T-helper 1 cell treated with Interleukin-12 subunit alpha and Interleukin-12 subunit beta and Interleukin-4 antibody, amounts not matched to agents 30 μg/mL and 1 μg/mL, for 36 hours (primary cell): Measurements from ENCODE around the gene MED27.
A peak's percentile ranks its signal among the peaks of the same experiment; 100 is the strongest.

Source experiments
- H3K27ac Mint-ChIP-seq: one replicate; pipeline ENCODE4 v1.8.0; 2021; ENCODE audit warnings: mild to moderate bottlenecking, mixed read lengths
- H3K27me3 Mint-ChIP-seq: one replicate; pipeline ENCODE4 v1.8.0; 2021; ENCODE audit warnings: low read depth, mixed read lengths
- H3K36me3 Mint-ChIP-seq: one replicate; pipeline ENCODE4 v1.8.0; 2021; ENCODE audit warnings: low read depth, mixed read lengths
- H3K4me1 Mint-ChIP-seq: one replicate; pipeline ENCODE4 v1.8.0; 2021; ENCODE audit warnings: low read depth, mixed read lengths
- H3K4me3 Mint-ChIP-seq: one replicate; pipeline ENCODE4 v1.8.0; 2021; ENCODE audit warnings: mild to moderate bottlenecking, moderate library complexity, mixed read lengths
- H3K9me3 Mint-ChIP-seq: one replicate; pipeline ENCODE4 v1.8.0; 2021; ENCODE audit warnings: mixed read lengths

MED27 gene

DNA sequence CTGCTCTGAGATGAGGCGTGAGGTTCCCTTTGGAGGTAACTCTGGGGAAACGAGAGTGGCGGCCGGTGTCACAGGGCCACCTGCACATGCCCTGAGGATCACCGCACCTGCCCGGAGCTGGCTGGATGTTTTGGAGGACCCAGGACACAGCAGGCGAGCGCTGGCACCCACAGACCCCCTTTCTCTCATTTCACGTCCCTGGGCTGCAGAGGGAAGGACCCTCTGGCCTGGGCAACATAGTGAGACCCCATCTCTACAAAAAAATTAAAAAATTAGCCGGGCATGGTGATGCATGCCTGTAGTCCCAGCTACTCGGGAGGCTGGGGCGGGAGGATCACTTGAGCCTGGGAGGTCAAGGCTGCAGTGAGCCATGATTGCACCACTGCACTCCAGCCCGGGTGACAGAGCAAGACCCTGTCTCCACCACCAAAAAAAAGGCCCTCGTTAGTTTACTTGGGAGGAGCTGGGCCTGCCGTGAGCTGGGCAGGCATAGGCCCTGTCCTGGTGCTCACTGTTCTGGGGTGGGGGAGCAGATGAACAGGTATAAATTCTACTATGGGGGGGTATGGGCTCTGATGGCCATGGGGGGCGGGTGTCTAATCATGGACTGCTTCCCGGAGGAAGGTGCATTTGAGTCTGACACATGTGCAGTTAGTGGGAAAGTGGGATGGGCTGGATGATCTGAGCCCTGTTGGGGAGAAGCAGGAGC, 242.9 kb downstream of the MED27 start:
- peaks cover 16% of the 10 kb centered on the region for H3K9me3 Mint-ChIP-seq
- H3K27ac Mint-ChIP-seq: peak overlapping the region; percentile 55
- H3K36me3 Mint-ChIP-seq: peaks cover 1% of the 10 kb centered on the region
- peaks cover 12% of the 10 kb centered on the region for H3K27me3 Mint-ChIP-seq
- H3K4me3 Mint-ChIP-seq: no peak overlapping the region
- H3K4me1 Mint-ChIP-seq: peaks cover 25% of the 10 kb centered on the region

DNA sequence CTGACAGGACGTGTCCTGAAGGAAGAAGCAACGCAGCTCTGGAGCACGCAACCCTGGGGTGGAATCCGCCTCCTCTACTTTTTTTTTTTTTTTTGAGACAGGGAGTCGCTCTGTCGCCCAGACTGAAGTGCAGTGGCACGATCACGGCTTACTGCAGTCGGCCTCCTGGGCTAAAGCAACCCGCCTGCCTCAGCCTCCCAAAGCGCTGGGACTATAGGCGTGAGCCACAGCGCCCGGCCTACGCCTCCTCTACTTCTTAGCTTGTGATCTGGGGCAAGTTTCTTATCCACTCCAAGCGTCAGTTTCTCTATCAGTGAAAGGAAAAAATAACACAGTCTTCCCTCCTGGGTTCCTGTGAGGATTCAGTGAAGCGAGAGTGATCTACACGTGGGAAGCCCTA, 243.6 kb downstream of the MED27 start:
- Mint-ChIP-seq H3K27me3 (peaks cover 12% of the 10 kb centered on the region), H3K27ac (no peak overlapping the region), H3K36me3 (peaks cover 1% of the 10 kb centered on the region), H3K4me1 (peaks cover 25% of the 10 kb centered on the region), H3K4me3 (no peak overlapping the region), H3K9me3 (peaks cover 16% of the 10 kb centered on the region)

DNA sequence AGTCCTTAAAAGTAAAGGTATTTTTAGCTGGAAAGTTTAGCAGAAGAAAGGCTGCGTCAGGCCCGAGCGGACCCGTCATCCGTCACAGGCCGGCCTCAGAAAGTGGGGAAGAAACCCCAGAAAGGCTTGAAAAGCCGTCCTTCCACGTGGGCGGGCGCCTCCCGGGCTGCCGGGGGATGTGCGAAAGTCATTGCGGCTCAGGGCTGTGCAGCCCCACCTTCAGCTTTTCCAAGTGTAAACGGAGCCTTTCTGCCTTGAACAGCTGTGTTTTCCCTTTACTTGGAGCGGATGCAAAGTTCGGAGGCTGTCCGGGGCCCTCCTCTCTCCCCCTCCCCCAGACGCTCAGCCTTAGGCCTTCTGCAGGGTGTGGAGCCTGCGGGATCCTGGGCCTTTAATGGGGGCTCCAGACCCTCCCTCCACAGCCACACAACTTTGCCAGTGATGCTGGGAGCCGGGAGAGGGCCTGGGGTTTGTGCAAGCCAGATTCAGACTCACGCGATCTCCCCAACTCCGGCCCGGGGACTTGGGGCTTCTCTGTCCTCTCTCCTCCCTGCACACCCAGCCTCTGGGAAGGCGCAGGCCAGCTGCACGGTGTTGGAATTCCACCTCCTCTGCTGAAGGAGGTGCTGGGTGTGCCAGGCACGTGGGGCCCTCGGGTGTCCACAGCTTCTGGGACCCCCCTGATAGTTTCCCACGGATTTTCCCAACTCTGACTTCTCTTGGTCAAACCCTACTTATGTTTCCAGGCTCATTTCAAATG, 244.3 kb downstream of the MED27 start:
- H3K9me3 Mint-ChIP-seq: peaks cover 16% of the 10 kb centered on the region
- H3K36me3 Mint-ChIP-seq: peaks cover 1% of the 10 kb centered on the region
- no peak overlapping the region for H3K4me3 Mint-ChIP-seq
- peaks cover 12% of the 10 kb centered on the region for H3K27me3 Mint-ChIP-seq
- H3K4me1 Mint-ChIP-seq: peaks cover 21% of the 10 kb centered on the region
- no peak overlapping the region for H3K27ac Mint-ChIP-seq

DNA sequence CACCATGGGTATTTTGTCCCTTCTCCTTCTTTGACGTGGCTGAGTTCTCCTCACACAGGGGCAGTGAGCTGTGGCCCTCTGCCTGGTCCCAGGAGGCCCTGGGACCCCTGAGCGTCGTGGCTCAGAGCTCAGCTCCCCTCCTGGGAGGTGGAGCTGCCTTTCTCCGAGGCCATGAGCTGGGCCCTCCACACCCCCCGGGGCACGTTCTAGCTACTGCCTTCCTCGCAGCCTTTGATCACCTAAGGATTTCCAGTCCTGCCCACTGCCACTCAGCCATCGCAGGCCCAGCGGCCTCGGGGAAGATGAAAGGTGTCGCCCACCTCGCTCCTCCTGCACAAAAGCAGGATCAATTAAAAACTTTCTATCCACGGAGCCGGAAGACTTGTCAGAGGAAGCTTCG, 244.9 kb downstream of the MED27 start:
- Mint-ChIP-seq H3K4me1 (peaks cover 17% of the 10 kb centered on the region), H3K27ac (no peak overlapping the region), H3K36me3 (peaks cover 1% of the 10 kb centered on the region), H3K9me3 (peaks cover 16% of the 10 kb centered on the region), H3K4me3 (no peak overlapping the region), H3K27me3 (peaks cover 12% of the 10 kb centered on the region)

DNA sequence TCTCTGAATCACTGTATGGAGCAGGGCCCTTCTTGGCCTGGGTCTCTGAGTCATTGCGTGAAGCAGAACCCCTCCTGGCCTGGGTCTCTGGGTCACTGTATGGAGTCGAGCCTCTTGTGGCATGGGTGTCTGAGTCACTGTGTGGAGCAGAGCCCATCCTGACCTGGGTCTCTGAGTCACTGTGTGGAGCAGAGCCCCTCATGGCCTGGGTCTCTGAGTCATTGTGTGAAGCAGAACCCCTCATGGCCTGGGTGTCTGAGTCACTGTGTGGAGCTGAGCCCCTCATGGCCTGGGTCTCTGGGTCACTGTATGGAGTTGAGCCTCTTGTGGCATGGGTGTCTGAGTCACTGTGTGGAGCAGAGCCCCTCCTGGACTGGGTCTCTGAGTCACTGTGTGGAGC, 245.8 kb downstream of the MED27 start:
- Mint-ChIP-seq H3K4me1 (peaks cover 12% of the 10 kb centered on the region), H3K4me3 (no peak overlapping the region), H3K36me3 (peaks cover 1% of the 10 kb centered on the region), H3K27me3 (peaks cover 12% of the 10 kb centered on the region), H3K9me3 (peaks cover 16% of the 10 kb centered on the region), H3K27ac (no peak overlapping the region)

DNA sequence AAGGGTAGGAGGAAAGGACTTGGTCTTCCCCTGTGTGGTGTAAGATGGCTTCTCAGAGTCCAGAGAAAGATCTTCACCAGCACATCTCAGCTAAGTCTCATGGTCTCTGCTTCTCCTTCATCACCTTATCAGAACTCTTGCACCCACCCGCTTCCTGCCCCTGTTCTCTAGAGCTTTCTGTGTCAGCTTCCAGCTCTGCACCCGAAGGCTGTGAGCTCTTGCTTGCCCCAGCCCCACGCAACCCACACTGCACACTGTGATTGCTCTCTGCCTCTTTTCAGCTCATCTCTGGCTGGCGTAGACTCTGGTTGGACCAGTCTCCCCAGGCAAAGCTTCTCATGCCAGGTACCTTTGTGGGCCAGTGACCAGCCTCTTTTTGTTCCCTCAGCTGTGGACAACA, 246.6 kb downstream of the MED27 start:
- H3K9me3 Mint-ChIP-seq: peaks cover 16% of the 10 kb centered on the region
- peaks cover 1% of the 10 kb centered on the region for H3K36me3 Mint-ChIP-seq
- H3K27me3 Mint-ChIP-seq: peaks cover 12% of the 10 kb centered on the region
- no peak overlapping the region for H3K4me3 Mint-ChIP-seq
- no peak overlapping the region for H3K27ac Mint-ChIP-seq
- H3K4me1 Mint-ChIP-seq: peaks cover 12% of the 10 kb centered on the region

DNA sequence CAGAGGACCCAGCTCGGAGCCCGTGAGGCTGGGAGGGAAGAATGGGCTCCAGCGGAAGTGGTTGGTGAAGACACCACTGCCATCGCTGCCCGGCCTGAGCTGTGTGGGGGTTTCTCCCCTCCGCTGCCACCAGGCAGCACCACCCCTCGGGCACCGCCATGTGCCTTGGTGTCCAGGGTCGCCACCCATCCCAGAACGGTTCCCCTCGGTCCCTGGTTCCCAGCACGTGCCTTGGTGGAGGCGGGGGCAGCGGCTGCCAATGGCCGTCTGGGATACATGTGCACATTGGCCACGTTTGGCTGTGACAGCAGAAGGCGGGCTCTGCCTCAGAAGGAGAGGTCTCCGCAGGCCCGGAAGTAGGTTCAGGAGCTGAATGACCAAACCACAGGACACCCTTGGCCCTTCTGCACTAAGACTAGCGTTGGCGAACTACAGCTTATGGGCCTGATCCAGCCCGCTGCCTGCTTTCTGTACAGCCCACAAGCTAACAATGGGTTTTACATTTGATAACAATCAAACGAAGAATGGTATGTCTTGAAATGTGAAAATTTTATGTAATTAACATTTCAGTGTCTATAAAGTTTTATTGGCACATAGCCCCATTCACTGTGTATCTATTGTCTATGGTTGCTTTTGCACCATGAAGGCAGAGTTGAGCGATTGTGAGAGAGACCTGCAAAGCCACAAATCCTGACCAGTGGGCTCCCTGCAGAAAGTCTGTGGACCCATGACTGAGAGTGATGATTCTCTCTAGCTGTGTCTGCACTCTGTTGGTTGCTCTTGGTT, 248.1 kb downstream of the MED27 start:
- peaks cover 16% of the 10 kb centered on the region for H3K9me3 Mint-ChIP-seq
- peaks cover 12% of the 10 kb centered on the region for H3K27me3 Mint-ChIP-seq
- peaks cover 1% of the 10 kb centered on the region for H3K36me3 Mint-ChIP-seq
- no peak overlapping the region for H3K27ac Mint-ChIP-seq
- no peak overlapping the region for H3K4me3 Mint-ChIP-seq
- H3K4me1 Mint-ChIP-seq: peaks cover 10% of the 10 kb centered on the region

DNA sequence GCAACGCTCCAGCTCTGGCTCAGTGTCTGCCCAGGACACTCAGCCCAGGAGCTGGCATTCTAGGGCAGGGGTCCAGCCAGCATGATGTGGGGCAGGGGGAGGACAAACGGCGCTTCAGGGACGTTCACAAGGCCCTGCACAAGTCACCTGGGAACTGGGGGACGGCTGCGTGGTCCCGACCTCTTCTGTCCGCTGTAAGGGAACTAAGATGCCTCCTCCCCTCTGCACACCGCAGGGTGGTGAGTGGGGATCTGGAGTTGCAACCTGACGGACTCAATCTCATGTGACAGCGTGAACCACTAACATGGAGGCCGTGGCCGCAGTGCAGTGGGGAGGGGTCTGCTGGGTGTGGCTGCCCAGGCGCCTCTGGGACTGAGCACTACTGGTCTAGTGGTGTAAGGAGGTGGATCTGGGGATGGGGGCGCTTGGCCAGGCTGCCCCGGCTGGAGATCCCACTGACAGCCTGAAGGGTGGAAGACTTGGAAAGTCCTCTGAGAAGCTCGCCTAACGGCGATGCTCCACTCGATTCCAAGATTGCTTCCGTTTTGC, 251.8 kb downstream of the MED27 start:
- Mint-ChIP-seq H3K27ac (no peak overlapping the region), H3K4me1 (peaks cover 6% of the 10 kb centered on the region), H3K36me3 (no peaks in the 10 kb centered on the region), H3K9me3 (no peaks in the 10 kb centered on the region), H3K27me3 (peaks cover 11% of the 10 kb centered on the region), H3K4me3 (no peak overlapping the region)

DNA sequence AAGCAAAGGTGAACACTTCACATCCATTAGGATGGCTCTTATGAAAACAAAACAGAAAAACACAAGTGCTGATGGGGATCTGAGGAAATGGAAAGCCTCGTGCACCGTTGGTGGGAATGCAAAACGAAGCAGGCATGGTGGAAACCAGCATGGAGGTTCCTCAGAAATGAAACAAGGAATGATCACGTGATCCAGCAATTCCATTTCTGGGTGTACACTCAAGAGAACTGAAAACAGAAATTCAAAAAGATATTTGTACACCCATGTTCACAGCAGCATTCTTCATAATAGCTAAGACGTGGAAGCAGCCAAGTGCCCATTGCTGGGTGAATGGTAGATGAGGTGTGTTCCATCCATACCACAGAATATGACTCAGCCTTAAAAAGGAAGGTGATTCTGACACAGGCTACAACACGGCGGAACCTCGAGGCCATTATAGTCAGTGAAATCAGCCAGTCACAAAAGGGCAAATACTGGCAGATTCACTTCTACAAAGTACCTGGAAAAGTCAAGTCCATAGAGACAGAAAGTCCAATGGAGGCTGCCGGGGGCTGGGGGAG, 252.6 kb downstream of the MED27 start:
- Mint-ChIP-seq H3K4me1 (no peaks in the 10 kb centered on the region), H3K27ac (no peak overlapping the region), H3K36me3 (no peaks in the 10 kb centered on the region), H3K27me3 (peaks cover 4% of the 10 kb centered on the region), H3K9me3 (no peaks in the 10 kb centered on the region), H3K4me3 (no peak overlapping the region)

DNA sequence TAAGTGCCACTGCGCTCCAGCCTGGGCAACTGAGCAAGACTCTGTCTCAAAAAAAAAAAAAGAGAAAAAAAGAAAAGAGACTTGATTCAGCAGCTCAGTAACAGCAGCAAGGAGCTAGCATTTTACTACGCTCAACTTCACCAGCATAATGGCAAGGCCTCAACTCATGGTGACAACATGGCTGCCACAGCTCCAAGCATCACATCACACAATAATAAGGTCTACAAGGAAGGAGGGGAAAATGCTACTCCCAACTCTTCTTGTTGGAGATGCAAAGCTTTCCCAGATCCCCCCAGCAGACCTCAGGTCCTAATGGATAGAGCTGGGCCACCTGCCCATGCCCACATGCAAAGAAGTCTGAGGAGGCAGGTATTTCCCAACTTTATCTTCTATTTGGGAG, 253.6 kb downstream of the MED27 start:
- no peaks in the 10 kb centered on the region for H3K4me1 Mint-ChIP-seq
- H3K27me3 Mint-ChIP-seq: peaks cover 4% of the 10 kb centered on the region
- H3K4me3 Mint-ChIP-seq: no peak overlapping the region
- H3K36me3 Mint-ChIP-seq: no peaks in the 10 kb centered on the region
- H3K9me3 Mint-ChIP-seq: no peaks in the 10 kb centered on the region
- H3K27ac Mint-ChIP-seq: no peak overlapping the region

DNA sequence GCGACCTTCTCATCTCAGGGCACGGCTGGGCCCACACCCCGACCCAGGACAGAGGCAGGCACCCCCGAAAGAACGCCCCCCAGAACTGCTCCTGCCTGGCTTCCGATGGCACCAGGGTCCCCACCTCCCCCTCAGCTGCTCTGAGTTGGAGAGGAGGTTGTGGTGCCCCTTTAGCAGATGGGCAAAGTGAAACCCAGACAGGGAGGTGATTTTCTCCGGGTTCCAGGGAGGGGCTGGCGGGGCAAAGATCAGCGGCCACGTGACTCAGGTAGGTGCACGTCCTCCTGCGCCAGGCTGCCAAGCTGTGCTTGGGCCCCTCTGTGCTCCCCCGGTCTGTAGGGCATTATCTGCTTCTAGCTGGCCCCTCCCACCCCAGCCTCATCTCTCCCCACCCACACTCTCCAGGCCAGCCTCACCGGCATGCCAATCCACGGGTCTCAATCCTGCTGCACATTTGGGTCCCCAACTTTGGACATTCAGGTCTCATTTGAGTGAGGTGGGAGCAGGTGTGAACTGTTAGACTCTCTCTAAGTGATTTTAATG, 254.6 kb downstream of the MED27 start:
- H3K9me3 Mint-ChIP-seq: no peaks in the 10 kb centered on the region
- peaks cover 7% of the 10 kb centered on the region for H3K27me3 Mint-ChIP-seq
- no peak overlapping the region for H3K4me3 Mint-ChIP-seq
- H3K4me1 Mint-ChIP-seq: no peaks in the 10 kb centered on the region
- H3K36me3 Mint-ChIP-seq: no peaks in the 10 kb centered on the region
- no peak overlapping the region for H3K27ac Mint-ChIP-seq

DNA sequence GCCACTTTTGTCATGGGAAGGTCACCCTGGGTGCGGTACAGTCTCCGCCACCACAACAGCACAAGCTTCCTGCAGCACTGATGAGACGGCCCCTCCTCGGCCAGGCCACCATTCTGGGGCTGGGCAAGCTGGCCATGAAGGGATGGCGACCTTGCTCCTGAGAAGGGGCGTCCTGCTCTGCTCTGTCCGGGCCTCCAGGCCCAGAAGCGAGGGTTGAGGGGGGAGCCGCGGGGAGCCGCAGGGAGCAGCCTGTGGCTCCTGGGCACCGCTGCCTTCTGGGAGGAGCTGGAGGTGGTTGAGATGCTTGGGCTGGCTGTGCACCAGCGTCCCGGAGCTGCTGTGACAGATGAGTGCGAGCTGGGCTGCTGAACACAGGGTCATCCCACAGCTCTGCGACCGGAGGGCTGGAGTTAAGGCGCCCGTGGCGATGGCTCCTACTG, 255.5 kb downstream of the MED27 start:
- H3K9me3 Mint-ChIP-seq: no peaks in the 10 kb centered on the region
- H3K4me3 Mint-ChIP-seq: no peak overlapping the region
- H3K4me1 Mint-ChIP-seq: no peaks in the 10 kb centered on the region
- H3K27me3 Mint-ChIP-seq: peaks cover 9% of the 10 kb centered on the region
- no peaks in the 10 kb centered on the region for H3K36me3 Mint-ChIP-seq
- H3K27ac Mint-ChIP-seq: no peak overlapping the region

DNA sequence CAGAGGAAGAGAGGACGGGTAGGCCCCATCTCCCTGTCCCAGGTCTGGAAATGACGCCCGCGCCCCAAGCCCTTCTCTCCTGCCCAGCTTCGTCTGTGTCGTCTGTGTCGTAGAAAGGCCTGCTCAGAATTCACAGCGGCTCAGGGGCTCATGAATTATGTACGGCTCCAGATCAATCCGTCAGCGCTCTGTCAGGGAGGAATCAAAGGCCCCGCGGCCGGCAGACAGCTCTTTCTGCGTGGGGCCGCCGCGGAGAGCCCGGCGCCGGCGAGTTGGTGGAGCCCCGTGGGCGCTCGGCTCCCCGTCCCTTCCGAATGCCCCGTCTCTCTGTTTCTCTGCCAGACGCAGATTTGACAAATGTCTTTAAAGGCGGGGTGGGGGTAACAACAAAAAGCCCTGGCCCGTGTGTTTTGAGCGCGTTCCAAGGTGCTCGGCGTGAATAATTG, 255.9 kb downstream of the MED27 start:
- Mint-ChIP-seq H3K27me3 (peaks cover 9% of the 10 kb centered on the region), H3K36me3 (no peaks in the 10 kb centered on the region), H3K4me3 (no peak overlapping the region), H3K9me3 (no peaks in the 10 kb centered on the region), H3K4me1 (no peaks in the 10 kb centered on the region), H3K27ac (no peak overlapping the region)

DNA sequence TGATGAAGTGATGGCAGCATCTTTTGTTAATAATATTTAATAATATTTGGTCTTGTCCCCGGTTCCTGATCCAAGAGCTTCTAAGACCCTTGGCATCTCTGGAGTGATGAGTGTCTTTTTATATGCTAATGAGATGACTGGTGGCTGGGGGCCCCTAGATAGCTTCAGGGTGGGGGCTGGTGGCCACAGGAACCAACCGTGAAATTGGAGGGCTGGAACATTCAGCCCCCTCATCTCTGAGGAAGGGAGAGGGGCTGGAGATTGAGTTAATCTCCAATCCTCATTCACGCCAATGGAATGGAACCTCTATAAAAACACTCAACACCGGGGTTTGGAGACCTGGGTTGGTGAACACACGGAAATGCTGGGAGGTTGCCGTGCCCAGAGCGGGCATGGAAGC, 261.6 kb downstream of the MED27 start:
- Mint-ChIP-seq H3K4me1 (no peaks in the 10 kb centered on the region), H3K4me3 (no peak overlapping the region), H3K9me3 (no peaks in the 10 kb centered on the region), H3K27me3 (peaks cover 12% of the 10 kb centered on the region), H3K27ac (no peak overlapping the region), H3K36me3 (no peaks in the 10 kb centered on the region)
